Panc1 (cell line): Measurements from ENCODE around the gene NCKAP1. TPM values are rescaled to one million over a fixed set of nuclear protein-coding genes. Genes with fewer than 3 reads are reported as not detected.

Source experiments
- ATAC-seq: fragments of 200-7000 bp; cut with Tn5 transposase; 2 replicates; pipeline ENCODE4 v1.9.1; 2020; ENCODE audit warnings: mild to moderate bottlenecking, moderate library complexity
- BruUV-seq: library from RNA; stranded (reverse); fragments of 400-500 nt; replicated peaks from 2 replicates; lab custom pipeline; 2021; lab: Mats Ljungman, UMichigan
- CTCF ChIA-PET: fragments of 300-600 bp; sonication (Branson Sonifier 250); formaldehyde crosslinking; loops from one replicate; lab custom pipeline; 2022; ENCODE audit warnings: antibody characterized with exemption; lab: Charles Lee
- POLR2A ChIA-PET: fragments of 300-600 bp; sonication (Branson Sonifier 250); formaldehyde crosslinking; loops from one replicate; lab custom pipeline; 2022; ENCODE audit warnings: antibody characterized with exemption; lab: Charles Lee
- DNase-seq: peaks from one replicate; pipeline ENCODE4 v3.0.0-alpha.2; 2010; ENCODE audit warnings: low read depth, low spot score
- H3K27ac ChIP-seq: 2 replicates; pipeline ENCODE4 v1.5.1; 2011; ENCODE audit warnings: mild to moderate bottlenecking, low read length, inconsistent platforms
- H3K27me3 ChIP-seq: fragments of 200-500 bp; sonication (Bioruptor generic); 2 replicates; pipeline ENCODE4 v1.6.0; 2014; ENCODE audit warnings: low read length, inconsistent platforms; ENCODE audit not compliant: control insufficient read depth, insufficient read depth
- H3K36me3 ChIP-seq: fragments of 200-500 bp; sonication (Bioruptor generic); 2 replicates; pipeline ENCODE4 v1.5.1; 2014; ENCODE audit warnings: inconsistent platforms, mild to moderate bottlenecking, low read length, moderate library complexity; ENCODE audit not compliant: control insufficient read depth, insufficient read depth
- H3K4me1 ChIP-seq: 2 replicates; pipeline ENCODE4 v1.5.1; 2011; ENCODE audit warnings: inconsistent platforms, mild to moderate bottlenecking, low read length, moderate library complexity; ENCODE audit not compliant: control insufficient read depth, insufficient read depth
- H3K4me3 ChIP-seq, 2 experiments: 2 replicates each; pipeline ENCODE4 v1.5.1; 2011 to 2012; ENCODE audit warnings: low read depth in 2 of 2, low read length in 2 of 2, mild to moderate bottlenecking in 2 of 2, inconsistent platforms in 1 of 2, moderate library complexity in 1 of 2
- H3K9me3 ChIP-seq: fragments of 200-500 bp; sonication (Bioruptor generic); 2 replicates; pipeline ENCODE4 v1.5.1; 2014; ENCODE audit warnings: low read depth, mild to moderate bottlenecking, inconsistent platforms, low read length, moderate library complexity; ENCODE audit not compliant: control insufficient read depth, insufficient read depth
- POLR2AphosphoS5 ChIP-seq: IDR thresholded peaks from 2 replicates; pipeline ENCODE4 v1.6.1; 2012; ENCODE audit warnings: mild to moderate bottlenecking, low read depth, low read length, moderate library complexity
- SIN3A ChIP-seq: IDR thresholded peaks from 2 replicates; pipeline ENCODE4 v1.6.1; 2012; ENCODE audit warnings: low read depth, mild to moderate bottlenecking, low read length, moderate library complexity, borderline replicate concordance; ENCODE audit not compliant: insufficient read depth
- TCF7L2 ChIP-seq: IDR thresholded peaks from 2 replicates; pipeline ENCODE4 v1.6.1; 2011; ENCODE audit warnings: mild to moderate bottlenecking, low read depth, low read length, inconsistent platforms
- in situ Hi-C: cut with HindIII; loops from 2 replicates; pipeline ENCODE4 v1.10.0; 2016; ENCODE audit warnings: low sequenced_read_pairs, low pct_unique_long_range_greater_than_20kb
- intact Hi-C: fragments of 100-400 bp; cut with micrococcal nuclease; formaldehyde crosslinking; loops from one replicate; pipeline ENCODE4 v1.10.0; 2022; ENCODE audit not compliant: unreplicated experiment
- total RNA-seq: library from RNA; stranded (reverse); gene quantifications from one replicate; pipeline ENCODE4 v1.2.1, GENCODE V29; 2021; ENCODE audit not compliant: unreplicated experiment
- TF ChIP-seq, protein P1 (sequence below), 2 experiments: IDR thresholded peaks; 2 replicates each; pipeline ENCODE4 v1.6.1; 2011 to 2012; ENCODE audit warnings: low read depth in 2 of 2, control low read depth in 1 of 2, low read length in 1 of 2, mild to moderate bottlenecking in 1 of 2, moderate library complexity in 1 of 2; ENCODE audit not compliant: insufficient read depth in 1 of 2
- TF ChIP-seq, protein P2 (sequence below): fragments of 450-650 bp; IDR thresholded peaks from 2 replicates; pipeline ENCODE4 v1.5.1; 2017; ENCODE audit warnings: mild to moderate bottlenecking

The NCKAP1 gene
- total RNA-seq, 1 experiment from 2014 or later, result 174 TPM

DNA sequence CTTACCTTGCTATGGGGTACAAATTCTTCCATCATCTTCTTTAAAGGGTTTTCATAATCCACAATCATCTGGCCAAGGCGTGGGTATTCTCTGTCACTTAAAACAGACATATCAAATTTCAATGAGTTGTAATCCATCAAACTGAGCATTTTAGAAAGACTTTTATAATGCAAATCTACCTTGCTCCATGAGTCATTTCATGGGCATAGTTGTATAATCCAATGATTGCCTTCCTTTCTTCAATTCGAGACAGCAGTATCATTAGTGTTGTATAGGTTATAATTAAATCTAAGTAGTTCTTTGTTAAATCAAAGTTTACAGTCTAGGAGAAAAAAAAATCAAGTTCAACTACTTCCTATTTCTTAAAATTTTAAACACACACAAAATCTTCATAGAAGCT is 36.3 kb downstream of the NCKAP1 start:
- no peak overlapping the region for H3K4me3 ChIP-seq
- POLR2A ChIA-PET, result no interaction called here
- no peak for ATAC-seq
- H3K27me3 ChIP-seq, result no peaks in the 10 kb centered on the region
- H3K4me1 ChIP-seq, result no peaks in the 10 kb centered on the region
- DNase-seq, result no peak
- no peaks in the 10 kb centered on the region for H3K9me3 ChIP-seq
- no TSS peak for BruUV-seq
- TF ChIP-seq SIN3A (no peak), TCF7L2 (no peak), POLR2AphosphoS5 (no peak)
- TF ChIP-seq, protein P1, sequence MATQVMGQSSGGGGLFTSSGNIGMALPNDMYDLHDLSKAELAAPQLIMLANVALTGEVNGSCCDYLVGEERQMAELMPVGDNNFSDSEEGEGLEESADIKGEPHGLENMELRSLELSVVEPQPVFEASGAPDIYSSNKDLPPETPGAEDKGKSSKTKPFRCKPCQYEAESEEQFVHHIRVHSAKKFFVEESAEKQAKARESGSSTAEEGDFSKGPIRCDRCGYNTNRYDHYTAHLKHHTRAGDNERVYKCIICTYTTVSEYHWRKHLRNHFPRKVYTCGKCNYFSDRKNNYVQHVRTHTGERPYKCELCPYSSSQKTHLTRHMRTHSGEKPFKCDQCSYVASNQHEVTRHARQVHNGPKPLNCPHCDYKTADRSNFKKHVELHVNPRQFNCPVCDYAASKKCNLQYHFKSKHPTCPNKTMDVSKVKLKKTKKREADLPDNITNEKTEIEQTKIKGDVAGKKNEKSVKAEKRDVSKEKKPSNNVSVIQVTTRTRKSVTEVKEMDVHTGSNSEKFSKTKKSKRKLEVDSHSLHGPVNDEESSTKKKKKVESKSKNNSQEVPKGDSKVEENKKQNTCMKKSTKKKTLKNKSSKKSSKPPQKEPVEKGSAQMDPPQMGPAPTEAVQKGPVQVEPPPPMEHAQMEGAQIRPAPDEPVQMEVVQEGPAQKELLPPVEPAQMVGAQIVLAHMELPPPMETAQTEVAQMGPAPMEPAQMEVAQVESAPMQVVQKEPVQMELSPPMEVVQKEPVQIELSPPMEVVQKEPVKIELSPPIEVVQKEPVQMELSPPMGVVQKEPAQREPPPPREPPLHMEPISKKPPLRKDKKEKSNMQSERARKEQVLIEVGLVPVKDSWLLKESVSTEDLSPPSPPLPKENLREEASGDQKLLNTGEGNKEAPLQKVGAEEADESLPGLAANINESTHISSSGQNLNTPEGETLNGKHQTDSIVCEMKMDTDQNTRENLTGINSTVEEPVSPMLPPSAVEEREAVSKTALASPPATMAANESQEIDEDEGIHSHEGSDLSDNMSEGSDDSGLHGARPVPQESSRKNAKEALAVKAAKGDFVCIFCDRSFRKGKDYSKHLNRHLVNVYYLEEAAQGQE (IDR thresholded peaks at IDR 0.05; ENCODE audit: insufficient read depth in 1 of 2, low read depth in 2 of 2, low read length in 1 of 2), result no peak
- TF ChIP-seq, protein P2, sequence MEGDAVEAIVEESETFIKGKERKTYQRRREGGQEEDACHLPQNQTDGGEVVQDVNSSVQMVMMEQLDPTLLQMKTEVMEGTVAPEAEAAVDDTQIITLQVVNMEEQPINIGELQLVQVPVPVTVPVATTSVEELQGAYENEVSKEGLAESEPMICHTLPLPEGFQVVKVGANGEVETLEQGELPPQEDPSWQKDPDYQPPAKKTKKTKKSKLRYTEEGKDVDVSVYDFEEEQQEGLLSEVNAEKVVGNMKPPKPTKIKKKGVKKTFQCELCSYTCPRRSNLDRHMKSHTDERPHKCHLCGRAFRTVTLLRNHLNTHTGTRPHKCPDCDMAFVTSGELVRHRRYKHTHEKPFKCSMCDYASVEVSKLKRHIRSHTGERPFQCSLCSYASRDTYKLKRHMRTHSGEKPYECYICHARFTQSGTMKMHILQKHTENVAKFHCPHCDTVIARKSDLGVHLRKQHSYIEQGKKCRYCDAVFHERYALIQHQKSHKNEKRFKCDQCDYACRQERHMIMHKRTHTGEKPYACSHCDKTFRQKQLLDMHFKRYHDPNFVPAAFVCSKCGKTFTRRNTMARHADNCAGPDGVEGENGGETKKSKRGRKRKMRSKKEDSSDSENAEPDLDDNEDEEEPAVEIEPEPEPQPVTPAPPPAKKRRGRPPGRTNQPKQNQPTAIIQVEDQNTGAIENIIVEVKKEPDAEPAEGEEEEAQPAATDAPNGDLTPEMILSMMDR, result no peak
- intact Hi-C loops, result no loop called here
- no peak overlapping the region for H3K27ac ChIP-seq
- 0 out of 2 replicates have a peak, but pooled peaks cover 4% of the 10 kb centered on the region for H3K36me3 ChIP-seq
- CTCF ChIA-PET, result no interaction called here
- in situ Hi-C loops, result no loop called here

DNA sequence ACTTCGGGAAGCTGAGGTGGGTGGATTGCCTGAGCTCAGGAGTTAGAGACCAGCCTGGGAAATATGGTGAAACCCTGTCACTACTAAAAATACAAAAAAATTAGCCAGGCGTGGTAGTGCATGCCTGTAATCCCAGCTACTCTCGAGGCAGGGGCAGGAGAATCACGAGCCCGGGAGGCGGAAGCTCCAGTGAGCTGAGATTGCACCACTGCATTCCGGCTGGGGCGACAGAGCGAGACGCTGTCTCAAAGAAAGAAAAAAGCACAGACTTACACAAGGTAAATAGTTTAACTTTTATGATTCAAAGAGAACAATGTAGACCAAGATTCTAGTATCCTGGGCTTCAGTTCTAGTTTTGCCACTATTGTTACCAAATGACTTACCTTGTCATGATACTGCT is 37.4 kb downstream of the NCKAP1 start:
- TF ChIP-seq, protein P2, result no peak
- TF ChIP-seq, protein P1 (IDR thresholded peaks at IDR 0.05; ENCODE audit: insufficient read depth in 1 of 2, low read depth in 2 of 2, low read length in 1 of 2), result no peak
- no peak for TF ChIP-seq POLR2AphosphoS5
- no peak for TF ChIP-seq TCF7L2
- TF ChIP-seq SIN3A, result no peak
- CTCF ChIA-PET, result no interaction called here
- no peak overlapping the region for H3K27ac ChIP-seq
- no peaks in the 10 kb centered on the region for H3K27me3 ChIP-seq
- intact Hi-C loops (no loop called here), in situ Hi-C loops (no loop called here)
- H3K9me3 ChIP-seq, result no peaks in the 10 kb centered on the region
- ATAC-seq (no peak), DNase-seq (no peak)
- POLR2A ChIA-PET, result interaction anchor here (0.5 kb wide), 1 partner anchor 28 kb away, joined by 4 read pairs; no protein-coding TSS in a partner anchor
- 0 out of 2 replicates have a peak, but pooled peaks cover 4% of the 10 kb centered on the region for H3K36me3 ChIP-seq
- no TSS peak for BruUV-seq
- H3K4me3 ChIP-seq, result no peak overlapping the region
- H3K4me1 ChIP-seq, result no peaks in the 10 kb centered on the region
